GM19035 (cell line): ENCODE results near the gene ST8SIA3.

Source experiments
- ATAC-seq: cut with Tn5 transposase; IDR thresholded peaks from one replicate; pipeline ENCODE4 v1.9.1; 2021; ENCODE audit not compliant: unreplicated experiment

The ST8SIA3 gene

DNA sequence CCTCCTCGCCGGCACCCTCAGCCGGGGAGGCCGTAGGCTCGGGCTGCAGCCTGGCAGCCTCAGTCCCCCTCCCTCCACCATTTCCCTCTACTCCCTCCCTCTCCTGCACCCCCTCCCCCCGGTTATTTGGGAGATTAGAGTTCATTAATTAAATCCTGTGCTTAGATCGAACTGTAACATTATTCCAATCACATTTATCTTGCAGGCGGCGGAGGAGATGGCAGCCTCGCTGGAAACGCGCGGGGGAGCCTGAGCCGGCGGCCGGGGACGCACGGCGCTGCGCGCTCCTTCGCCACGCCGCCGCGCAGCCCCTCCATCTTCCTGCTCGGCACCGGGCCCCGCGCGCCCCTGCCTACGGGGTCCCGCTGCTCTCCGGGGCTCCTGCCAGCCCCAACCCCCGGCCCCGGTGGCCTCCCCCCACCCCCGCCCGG lies at the start of gene ST8SIA3:
ST8SIA3 (plus strand) TSS at position 287 of the 431 bp plus-strand sequence. CDS start 290 bp downstream, outside the sequence.
- ATAC-seq, result no peak

GRCh38 chr18:57311472-57311871 lies 40.9 kb upstream of the ST8SIA3 start:
- no peak for ATAC-seq

DNA sequence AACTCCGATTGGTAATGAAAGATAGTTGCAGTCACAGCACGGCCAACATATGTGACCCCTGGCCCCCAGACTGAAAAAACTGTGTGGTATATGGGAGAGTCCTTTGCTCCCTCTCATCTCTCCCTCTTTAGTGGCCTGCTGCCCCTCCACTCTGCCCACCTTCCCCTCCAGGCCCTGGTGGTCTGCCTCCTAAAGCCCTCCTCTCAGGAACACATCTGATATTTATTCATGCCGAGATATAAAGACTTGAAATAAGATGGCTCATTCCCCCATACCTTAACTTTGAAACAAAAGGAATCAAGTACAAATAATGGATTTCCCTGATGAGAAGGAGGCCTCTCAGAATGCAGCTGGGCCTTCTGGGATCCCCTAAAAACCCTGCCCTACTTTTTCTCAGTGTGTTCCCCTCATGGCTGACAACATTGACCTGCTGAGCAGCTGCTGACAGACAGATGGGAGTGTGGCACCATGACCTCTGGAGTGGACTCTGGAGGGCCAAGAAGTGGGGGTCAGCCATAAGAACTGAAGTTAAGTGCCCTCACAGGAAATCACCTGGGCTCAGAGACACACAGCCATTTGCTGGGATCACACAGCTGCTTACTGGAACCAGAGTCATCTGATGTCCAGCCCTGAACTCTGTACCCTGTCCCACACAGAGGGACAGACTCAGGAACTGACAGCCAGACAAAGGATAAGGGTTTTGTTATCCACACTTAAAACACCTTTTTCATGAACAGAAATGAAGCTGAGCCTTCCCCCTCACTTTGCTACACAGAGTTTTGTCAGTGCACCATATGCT lies 39.8 kb upstream of the ST8SIA3 start:
- no peak for ATAC-seq

GRCh38 chr18:57320603-57321002 lies 31.8 kb upstream of the ST8SIA3 start:
- no peak for ATAC-seq

DNA sequence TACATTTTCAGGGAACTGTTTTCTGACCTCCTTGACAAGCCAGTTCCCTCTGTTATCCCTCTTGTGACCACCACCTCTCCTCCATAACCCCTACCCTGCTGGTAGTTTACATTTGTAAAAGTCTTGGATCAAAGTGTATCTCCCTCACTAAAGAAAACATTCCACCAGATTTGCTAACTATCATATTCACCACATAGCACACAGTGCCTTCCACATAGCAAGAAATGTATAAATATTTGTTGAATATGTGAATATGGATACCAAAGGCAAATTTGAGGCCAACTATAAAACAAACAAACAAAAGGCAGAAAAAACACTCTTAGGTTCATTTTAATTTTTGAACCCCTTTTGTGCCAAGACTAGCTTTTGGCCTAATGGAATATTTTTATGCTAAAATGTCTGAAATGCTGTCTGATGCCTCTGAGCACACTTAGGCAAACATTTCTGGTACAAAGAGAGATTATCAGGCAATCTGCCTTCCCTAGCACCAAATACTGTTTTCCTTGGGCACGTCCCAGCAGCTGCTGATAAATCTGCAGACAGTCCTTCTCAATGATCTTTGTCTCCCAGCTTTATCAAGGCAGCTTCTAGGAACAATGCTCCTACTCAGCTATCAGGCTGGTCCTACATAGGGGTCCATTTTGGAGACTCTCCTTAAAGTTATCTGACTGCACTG lies 26.7 kb upstream of the ST8SIA3 start:
- no peak for ATAC-seq

DNA sequence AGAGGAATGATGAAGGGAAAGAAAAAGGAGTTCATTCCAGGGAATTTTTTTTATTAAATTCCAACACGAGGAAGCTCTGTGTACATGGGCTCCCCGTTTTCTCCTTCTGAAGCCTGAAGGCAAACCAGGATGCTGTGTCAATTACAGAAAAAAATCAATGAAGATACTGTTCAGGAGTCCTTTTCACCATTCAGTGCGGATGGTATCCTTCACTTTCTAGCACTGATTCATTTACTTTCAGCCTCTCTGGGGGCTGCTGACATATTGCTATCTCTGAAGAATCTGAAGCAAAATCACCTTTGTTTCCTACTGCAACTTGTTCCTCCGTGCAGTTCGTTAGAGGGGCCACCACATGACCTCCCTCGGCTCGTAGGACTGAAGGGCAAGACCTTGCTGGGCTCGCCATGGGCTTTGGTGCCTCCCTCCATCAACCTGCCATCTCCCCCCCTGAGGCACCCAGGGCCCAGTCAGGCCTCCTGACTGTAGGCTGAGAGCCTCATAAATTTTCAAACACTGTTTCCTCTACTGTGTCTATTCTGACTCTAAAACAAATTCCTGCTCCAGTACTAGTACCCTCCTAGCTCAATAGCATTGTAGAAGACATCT lies 25.5 kb upstream of the ST8SIA3 start:
- ATAC-seq, result no peak

- no peak for ATAC-seq
These were observed 23.7 kb upstream of the ST8SIA3 start for GRCh38 chr18:57328665-57329064.

GRCh38 chr18:57329856-57330255 lies 22.5 kb upstream of the ST8SIA3 start:
- ATAC-seq, result no peak

- no peak for ATAC-seq
These were observed 20.6 kb upstream of the ST8SIA3 start for GRCh38 chr18:57331718-57332117.

- ATAC-seq, result no peak
These were observed 18.4 kb upstream of the ST8SIA3 start for GRCh38 chr18:57333940-57334339.

DNA sequence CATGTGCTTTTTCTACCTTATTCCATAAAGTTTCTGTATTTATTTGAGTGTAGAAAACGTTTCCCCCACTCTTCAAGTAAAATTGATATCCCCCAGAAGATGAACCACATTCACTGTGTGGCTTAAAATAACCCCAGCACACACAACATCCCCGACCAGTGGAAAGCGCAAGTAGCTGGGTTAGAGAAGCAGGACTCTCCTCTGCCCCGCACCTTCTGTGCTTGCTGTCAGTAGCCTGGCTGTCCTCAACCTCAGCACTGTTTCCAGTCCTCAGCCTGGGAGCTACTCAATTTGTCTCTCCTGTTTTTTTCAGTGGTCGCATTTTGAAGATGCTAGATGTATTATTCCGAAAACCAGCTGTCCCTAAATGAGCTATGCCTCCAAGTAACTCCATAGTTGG lies 18.0 kb upstream of the ST8SIA3 start:
- ATAC-seq, result no peak

DNA sequence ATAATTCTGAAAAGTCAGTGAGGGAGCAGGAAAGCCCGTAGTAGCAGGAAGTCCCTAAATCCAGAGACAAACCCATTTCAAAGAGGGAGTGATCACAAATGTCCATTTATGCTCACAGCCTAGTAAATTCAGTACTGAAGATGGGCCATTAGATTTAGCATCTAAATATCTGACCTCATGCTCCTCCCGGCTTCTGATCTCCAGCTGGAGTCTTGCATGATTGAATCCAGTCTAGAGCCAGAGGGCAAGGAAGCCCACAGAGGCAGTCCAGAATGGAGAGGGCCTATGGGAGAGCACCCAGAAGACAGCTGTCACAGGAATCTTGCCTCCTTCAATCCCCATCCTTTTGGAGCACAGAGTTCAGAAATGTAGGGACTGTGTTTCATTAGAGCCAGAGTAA lies 16.0 kb upstream of the ST8SIA3 start:
- ATAC-seq, result no peak

- no peak for ATAC-seq
These were observed 14.5 kb upstream of the ST8SIA3 start for GRCh38 chr18:57337890-57338289.

DNA sequence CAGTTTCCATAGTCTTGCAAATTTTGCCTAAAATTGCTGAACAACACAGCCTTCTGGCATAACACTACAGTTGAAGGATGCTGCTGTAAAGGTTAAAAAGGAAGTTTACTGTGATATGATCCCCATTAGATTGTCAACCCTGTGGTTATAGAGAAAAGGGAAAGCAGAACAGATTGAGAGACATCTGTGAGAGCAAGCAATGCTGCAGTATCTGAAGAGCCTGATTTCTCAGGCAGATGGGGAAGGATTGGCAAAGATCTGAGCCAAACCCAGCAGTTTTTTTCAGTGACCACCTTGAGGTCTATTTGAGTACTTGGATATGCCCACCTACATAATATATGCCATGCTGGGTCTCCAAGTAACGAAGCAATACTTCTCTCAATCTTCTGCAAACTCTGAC lies 8.5 kb upstream of the ST8SIA3 start:
- no peak for ATAC-seq

DNA sequence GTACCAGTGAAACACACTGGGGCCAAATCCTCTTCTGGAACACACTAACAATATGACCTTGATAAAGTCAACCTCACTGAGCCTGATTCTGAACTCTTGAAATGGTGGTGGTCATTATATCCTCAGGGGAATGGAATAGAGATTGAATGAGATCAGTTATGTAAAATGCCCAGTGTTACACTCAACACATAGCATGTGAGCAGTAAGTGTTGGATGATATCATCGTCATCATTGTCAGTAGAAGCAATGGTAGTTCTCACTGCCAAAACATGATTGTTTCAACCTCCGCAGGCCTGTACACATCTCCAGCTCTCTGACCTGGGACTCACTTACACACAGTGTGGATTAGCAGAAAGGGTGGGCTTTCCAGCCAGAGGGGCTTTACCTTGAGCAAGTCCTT lies 5.5 kb upstream of the ST8SIA3 start:
- ATAC-seq, result no peak

GRCh38 chr18:57347784-57348183 lies 4.6 kb upstream of the ST8SIA3 start:
- no peak for ATAC-seq

- ATAC-seq, result no peak
These were observed 392 bp downstream of the ST8SIA3 start for GRCh38 chr18:57352761-57353136.

GRCh38 chr18:57353137-57353939 lies 981 bp downstream of the ST8SIA3 start:
- ATAC-seq, result no peak

- no peak for ATAC-seq
These were observed 1.6 kb downstream of the ST8SIA3 start for GRCh38 chr18:57353940-57354461.

- ATAC-seq, result no peak
These were observed 7.1 kb downstream of the ST8SIA3 start for GRCh38 chr18:57359433-57359832.

DNA sequence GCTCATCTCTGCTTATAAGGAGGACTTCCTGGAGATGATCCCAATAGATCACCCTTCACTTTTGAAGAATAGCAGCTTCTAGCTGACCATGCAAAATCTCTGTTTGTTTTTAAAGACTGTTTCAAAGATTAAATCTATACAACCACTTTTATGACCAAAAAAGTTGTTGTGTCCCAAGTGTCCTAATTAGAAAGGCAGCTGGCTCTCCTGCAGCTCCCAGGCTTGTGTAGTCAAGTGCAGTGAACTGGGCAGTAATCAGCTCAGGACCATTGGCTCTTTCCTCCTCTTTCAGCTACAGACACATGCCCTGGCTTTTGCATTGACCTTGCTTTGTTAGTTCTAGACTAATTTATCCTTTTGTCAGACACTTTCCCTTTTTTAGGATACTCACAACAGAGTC lies 10.4 kb downstream of the ST8SIA3 start:
- no peak for ATAC-seq
